ENCODE results near the gene DGCR2.
A peak's percentile ranks its signal among the peaks of the same experiment; 100 is the strongest.

The DGCR2 gene

GRCh38 chr22:19148417-19149046, 26.3 kb upstream of the DGCR2 start:
- in situ Hi-C loops (cut with MboI; ENCODE audit: low pct_unique_long_range_greater_than_20kb, low sequenced_read_pairs): no loop called here
- DNase-seq: no peak

- in situ Hi-C loops (cut with MboI; ENCODE audit: low pct_unique_long_range_greater_than_20kb, low sequenced_read_pairs): no loop called here
- no peak for DNase-seq
These were observed 25.1 kb upstream of the DGCR2 start for GRCh38 chr22:19147195-19147780.

GRCh38 chr22:19146215-19146968, 24.2 kb upstream of the DGCR2 start:
- in situ Hi-C loops (cut with MboI; ENCODE audit: low pct_unique_long_range_greater_than_20kb, low sequenced_read_pairs): no loop called here
- peak; percentile 13 for DNase-seq

DNA sequence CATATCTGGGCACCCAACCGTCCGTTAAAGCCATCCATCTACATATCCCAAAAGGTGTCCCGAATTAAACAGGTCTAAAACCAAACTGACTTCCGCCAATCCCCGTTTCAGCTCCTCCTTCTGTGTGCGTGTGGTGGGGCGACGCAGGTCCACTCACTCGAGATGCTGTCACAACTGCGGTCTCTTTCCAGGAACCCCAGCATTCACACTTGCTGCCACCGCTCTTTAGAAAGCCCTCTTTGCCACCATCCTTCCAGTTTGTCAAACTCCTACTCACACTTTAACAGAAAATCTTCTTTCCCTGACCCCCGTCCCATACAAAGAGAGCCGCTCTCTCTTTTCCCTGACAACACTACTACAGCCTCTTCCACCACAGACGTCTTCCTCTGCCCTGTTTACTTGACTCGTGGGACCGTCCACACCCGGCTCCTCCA, 21.8 kb upstream of the DGCR2 start:
- in situ Hi-C loops (cut with MboI; ENCODE audit: low pct_unique_long_range_greater_than_20kb, low sequenced_read_pairs): no loop called here
- peak; percentile 23 for DNase-seq

DNA sequence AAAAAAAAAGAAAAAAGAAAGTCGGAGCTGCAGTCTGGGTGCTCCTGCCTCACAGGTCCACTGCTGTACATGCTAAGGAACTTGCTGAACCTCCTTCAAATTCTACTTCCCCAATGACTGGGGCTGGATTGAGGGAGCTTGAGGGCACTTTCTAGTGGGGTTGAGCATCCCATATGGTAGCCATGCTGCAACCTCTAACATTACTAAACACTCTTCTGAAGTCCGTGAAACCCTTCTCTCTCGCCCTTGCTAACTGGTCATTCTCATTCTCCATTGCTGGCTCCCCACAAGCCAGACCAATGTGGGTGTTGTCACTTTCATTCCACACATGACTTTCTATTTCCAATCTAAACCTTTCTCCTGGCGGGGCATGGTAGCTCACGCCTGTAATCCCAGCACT, 21.0 kb upstream of the DGCR2 start:
- in situ Hi-C loops (cut with MboI; ENCODE audit: low pct_unique_long_range_greater_than_20kb, low sequenced_read_pairs): no loop called here
- no peak for DNase-seq

GRCh38 chr22:19142394-19142793, 20.2 kb upstream of the DGCR2 start:
- in situ Hi-C loops (cut with MboI; ENCODE audit: low pct_unique_long_range_greater_than_20kb, low sequenced_read_pairs): no loop called here
- DNase-seq: no peak

DNA sequence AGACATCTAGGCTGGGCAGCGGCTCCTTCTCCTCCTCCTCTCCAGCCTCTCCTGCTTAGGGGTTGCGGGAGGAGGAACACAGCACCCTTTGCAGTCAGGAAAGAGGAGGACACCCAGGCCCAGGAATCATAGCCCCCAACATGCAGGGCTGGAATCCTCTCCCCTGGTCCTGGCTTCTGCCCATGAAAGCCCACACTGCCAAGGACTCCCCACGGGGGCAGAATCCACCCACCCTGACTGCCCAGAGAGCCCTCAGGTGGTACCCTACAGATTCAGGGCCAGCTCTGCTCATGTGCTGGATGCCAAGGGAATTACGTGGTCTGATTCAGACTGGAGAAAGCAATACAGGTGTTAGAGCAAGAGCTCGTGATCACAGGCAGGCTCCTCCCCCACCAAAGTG, 17.8 kb upstream of the DGCR2 start:
- in situ Hi-C loops (cut with MboI; ENCODE audit: low pct_unique_long_range_greater_than_20kb, low sequenced_read_pairs): no loop called here
- no peak for DNase-seq

DNA sequence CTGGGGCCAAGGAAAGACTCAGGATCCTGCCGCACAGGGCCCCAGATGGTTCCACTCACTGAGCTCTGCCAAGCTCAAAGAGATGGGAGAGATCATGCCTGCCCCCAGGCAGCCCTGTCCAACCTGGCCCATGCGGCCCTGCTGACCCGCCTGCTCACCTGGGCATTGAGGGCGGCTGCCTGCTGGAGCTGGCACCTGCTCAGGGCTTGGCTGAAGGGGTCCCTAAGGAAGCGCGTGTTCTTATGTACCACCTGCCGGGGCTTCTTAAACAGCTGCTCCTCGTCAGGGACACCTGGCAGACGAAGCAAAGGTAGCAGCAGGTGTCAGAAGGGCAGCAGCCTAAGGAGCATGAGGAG, 16.8 kb upstream of the DGCR2 start:
- in situ Hi-C loops (cut with MboI; ENCODE audit: low pct_unique_long_range_greater_than_20kb, low sequenced_read_pairs): no loop called here
- no peak for DNase-seq

DNA sequence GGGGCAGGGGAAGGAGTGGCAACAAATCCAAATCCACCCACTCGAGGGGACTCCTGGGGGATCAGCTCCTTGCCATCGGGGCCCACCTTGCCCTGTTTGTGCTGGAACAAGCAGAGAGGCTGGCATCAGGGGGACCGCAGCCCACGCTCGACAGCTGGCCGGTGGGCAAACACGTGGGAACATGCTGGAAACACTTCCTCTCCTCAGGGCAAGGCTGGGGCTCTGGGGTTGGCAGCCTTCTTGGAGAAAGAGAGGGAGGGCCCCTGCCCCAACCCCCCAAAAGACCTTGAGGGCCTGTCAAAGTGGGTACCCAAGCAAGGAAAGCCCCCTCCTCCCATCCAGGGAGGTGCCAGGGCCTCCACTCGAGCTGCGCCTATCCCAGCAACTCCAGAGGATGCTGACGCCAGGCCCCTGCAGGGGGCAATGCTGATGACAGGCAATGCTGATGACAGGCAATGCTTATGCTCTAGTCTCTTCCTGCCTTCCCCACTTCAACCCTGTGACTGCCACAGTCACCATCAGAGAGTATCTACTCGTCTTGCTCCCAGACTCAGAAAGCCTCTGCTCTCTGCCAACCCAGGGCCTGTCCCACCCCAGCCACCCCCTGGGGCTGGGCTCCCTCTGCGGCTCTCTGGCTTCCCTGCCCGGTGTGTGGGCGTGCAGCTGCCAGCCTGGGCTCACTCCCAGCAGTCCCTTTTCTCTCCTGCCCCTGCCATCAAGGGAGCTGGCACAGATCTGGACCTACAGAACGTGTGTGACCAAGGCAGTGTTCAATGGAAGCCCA, 16.2 kb upstream of the DGCR2 start:
- in situ Hi-C loops (cut with MboI; ENCODE audit: low pct_unique_long_range_greater_than_20kb, low sequenced_read_pairs): no loop called here
- no peak for DNase-seq

- in situ Hi-C loops (cut with MboI; ENCODE audit: low pct_unique_long_range_greater_than_20kb, low sequenced_read_pairs): no loop called here
- no peak for DNase-seq
These were observed 15.4 kb upstream of the DGCR2 start for GRCh38 chr22:19137384-19138216.

DNA sequence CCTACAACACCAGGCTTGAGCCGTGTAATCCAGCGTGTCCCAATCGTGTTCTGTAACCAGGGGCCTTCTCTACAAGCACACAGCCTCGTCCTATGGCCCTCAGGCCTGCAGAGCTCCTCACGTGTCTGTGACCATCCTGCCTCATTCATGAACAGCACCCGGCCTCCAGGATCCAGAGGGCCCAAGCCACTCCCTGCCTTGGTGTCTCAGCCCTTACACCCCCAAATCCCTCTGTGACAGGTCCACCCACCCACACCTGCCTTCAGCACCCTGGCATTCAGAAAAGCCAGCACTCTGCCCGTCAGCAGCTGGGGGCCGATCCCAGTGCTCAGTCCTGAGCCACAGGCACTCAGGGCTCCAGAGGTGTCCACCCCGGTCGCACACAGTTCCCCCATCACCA, 14.7 kb upstream of the DGCR2 start:
- DNase-seq: no peak
- in situ Hi-C loops (cut with MboI; ENCODE audit: low pct_unique_long_range_greater_than_20kb, low sequenced_read_pairs): no loop called here

DNA sequence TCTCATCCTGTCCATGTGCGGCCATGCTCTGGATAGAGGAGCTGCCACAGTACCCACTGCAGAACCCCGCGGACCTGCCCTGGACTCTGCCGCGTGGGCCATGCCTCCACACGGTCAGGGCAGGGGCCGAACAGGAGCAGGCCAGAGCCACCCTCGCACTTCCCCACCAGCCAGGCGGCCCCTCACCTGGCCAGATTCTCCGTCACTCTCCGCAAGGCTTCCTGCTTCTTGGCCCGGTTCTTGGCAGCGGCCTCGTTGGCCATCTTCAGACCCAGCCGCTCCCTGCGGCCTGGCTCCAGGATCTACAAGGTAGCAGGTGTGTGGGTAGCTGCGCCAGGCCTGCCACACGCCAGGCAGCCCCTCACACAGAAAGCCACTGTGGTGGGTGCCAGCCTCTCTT, 12.7 kb upstream of the DGCR2 start:
- in situ Hi-C loops (cut with MboI; ENCODE audit: low pct_unique_long_range_greater_than_20kb, low sequenced_read_pairs): no loop called here
- DNase-seq: no peak

DNA sequence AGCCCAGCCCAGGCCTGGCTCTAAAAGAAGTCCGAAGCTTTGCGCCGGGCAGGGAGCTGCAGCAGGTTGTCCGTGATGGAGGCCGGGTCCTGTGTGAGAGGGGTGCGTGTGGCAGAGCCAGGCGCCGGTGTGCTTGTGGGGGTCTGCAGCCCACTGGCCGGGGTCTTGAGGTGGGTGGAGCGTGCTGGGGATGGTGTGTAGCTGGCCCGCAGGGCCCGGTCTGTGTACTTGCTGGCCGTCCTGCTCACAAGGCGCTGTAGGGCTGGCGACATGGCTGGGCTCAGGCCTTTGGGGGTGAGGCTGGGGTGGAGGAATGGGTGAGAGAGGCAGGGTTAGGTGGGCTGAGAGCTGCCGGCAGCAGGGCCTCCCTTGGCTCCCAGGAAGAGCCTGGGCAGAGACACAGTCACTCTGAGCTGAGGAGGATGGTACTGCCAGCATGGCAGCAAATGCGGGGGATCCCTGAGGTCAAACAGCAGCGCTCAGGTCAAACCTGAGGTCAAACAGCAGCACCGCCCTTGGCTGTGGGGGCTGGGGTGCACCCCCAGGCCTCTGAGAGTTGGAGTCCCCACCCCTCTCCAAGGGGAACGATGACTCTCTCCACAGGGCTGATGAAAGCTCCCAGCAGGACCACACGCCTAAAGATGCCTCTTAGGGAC, 12.1 kb upstream of the DGCR2 start:
- no peak for DNase-seq
- in situ Hi-C loops (cut with MboI; ENCODE audit: low pct_unique_long_range_greater_than_20kb, low sequenced_read_pairs): no loop called here

DNA sequence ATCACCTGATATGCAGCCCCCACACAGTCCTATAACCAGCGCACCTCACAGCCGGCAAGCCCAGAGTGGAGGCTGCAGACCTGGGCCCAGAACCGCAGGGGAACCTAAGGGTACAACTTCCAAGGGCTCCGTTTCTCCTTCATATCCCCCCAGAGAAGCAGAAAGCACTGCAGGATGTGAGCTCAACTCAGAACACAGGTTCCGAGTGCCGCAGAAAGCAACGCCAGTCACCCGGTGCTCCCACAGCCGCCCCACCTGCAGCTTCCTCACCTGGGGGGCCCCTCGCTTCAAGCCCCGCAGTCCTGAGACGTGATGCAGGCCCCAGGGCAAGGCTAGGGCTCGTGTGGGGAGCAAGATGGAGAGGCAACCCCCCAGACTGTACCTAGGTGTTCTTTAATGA, 11.3 kb upstream of the DGCR2 start:
- DNase-seq: no peak
- in situ Hi-C loops (cut with MboI; ENCODE audit: low pct_unique_long_range_greater_than_20kb, low sequenced_read_pairs): no loop called here

- in situ Hi-C loops (cut with MboI; ENCODE audit: low pct_unique_long_range_greater_than_20kb, low sequenced_read_pairs): no loop called here
- no peak for DNase-seq
These were observed 10.6 kb upstream of the DGCR2 start for GRCh38 chr22:19132693-19133400.

DNA sequence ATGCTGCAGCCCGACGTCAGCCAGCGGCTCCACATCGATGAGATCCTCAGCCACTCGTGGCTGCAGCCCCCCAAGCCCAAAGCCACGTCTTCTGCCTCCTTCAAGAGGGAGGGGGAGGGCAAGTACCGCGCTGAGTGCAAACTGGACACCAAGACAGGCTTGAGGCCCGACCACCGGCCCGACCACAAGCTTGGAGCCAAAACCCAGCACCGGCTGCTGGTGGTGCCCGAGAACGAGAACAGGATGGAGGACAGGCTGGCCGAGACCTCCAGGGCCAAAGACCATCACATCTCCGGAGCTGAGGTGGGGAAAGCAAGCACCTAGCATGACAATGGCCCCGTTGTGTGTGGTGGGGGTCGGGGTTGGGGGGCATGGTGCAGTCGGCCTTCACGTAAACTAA, 9.9 kb upstream of the DGCR2 start:
- DNase-seq: no peak
- in situ Hi-C loops (cut with MboI; ENCODE audit: low pct_unique_long_range_greater_than_20kb, low sequenced_read_pairs): no loop called here

DNA sequence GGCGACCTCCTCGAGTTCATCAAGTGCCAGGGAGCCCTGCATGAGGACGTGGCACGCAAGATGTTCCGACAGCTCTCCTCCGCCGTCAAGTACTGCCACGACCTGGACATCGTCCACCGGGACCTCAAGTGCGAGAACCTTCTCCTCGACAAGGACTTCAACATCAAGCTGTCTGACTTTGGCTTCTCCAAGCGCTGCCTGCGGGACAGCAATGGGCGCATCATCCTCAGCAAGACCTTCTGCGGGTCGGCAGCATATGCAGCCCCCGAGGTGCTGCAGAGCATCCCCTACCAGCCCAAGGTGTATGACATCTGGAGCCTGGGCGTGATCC, 9.4 kb upstream of the DGCR2 start:
- in situ Hi-C loops (cut with MboI; ENCODE audit: low pct_unique_long_range_greater_than_20kb, low sequenced_read_pairs): no loop called here
- DNase-seq: no peak

DNA sequence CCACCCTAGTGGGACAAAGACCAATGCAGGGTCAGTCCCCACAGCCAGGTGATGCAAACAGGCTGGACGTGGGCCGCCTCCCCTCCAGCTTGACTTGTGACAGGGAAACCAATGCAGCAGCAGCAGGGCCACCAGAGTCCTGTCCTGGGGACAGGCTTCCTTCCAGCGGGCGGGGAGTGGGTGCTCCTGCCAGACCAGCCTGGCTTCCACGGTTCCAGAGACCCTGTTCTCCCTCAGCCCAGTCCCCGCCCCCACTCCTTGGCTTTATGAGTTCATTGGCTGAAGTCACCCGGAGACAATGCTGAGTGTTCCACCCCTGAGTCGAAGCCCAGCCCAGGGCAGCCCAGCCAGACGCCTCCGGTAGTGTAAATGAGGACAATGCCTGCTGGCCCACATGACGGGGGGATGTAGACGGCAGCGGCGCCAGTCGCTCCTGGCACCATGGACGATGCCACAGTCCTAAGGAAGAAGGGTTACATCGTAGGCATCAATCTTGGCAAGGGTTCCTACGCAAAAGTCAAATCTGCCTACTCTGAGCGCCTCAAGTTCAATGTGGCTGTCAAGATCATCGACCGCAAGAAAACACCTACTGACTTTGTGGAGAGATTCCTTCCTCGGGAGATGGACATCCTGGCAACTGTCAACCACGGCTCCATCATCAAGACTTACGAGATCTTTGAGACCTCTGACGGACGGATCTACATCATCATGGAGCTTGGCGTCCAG, 8.9 kb upstream of the DGCR2 start, which contains the start of gene TSSK2:
Gene TSSK2 (plus strand): TSS at position 350 of the 726 bp plus-strand sequence. CDS start 92 bp downstream, at position 442.
- no peak for DNase-seq
- in situ Hi-C loops (cut with MboI; ENCODE audit: low pct_unique_long_range_greater_than_20kb, low sequenced_read_pairs): no loop called here
